ENCODE measurements around the gene RTN4RL1.

RTN4RL1 gene, protein sequence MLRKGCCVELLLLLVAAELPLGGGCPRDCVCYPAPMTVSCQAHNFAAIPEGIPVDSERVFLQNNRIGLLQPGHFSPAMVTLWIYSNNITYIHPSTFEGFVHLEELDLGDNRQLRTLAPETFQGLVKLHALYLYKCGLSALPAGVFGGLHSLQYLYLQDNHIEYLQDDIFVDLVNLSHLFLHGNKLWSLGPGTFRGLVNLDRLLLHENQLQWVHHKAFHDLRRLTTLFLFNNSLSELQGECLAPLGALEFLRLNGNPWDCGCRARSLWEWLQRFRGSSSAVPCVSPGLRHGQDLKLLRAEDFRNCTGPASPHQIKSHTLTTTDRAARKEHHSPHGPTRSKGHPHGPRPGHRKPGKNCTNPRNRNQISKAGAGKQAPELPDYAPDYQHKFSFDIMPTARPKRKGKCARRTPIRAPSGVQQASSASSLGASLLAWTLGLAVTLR

GRCh38 chr17:2025220-2025621, at the start of gene RTN4RL1:
Gene RTN4RL1, minus strand, starts transcription at chr17:2025334. Its CDS starts 469 bp downstream, at chr17:2024865.
- no peak for DNase-seq (ENCODE audit: low spot score)

DNA sequence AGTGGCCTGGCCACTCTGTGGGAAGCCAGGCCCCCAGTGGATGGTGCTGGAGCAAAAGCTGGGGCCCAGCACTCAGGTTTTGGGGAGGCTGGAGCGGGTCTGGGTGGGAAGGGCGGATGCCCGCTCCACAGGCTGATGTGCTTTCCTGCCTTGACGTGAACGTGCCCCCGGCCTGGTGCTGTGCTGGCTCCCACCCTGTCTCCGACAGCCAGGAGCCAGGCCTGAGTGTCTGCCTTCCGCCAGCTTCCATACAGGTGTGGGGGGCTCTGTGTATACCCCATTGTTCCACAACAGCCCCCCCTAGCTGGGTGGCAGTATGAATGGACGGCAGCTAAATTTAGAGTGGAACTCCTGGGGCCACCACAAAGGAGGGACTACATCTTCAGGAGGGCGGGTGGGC, 49.8 kb upstream of the RTN4RL1 start:
- no peak for DNase-seq (ENCODE audit: low spot score)

DNA sequence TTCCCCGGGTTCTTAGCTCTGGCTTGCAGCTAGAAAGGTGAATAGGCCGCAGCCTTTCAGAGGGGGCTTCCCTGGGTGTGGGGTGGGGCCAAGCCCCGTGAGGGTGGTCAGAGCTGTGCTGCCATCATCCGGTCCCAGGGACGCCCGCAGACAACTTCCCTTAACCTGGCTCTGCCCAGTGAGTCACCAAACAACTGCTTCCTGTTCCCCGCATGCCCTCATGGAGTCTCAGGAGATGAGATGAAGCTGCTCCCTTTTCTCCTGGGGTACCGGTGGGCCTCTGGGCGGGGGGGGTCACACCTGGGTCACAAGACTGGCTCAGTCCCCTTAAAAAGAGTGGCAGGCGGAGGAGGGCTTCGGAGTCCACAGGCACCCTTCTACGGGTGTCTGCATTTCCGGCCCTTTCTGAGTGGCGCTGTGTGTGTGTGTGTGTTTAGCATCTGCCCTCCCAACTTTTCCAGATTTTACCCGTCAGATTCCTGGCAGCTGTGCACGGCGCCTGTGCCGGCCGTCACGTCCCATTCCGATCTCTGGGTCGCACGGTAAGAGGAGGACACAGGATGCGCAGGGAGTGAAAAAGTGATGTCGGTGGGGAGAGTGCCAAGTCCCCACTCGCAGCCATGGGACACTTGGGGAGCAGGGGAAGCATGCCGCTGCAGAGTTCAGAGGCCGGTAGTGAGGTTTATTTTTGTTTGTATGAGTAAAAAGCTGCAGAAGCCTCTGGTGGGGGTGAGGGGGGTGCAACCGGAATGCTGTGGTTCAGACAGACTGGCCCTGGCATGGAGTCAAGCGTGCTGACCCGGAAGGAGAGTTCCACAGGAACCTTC, 46.5 kb upstream of the RTN4RL1 start:
- no peak for DNase-seq (ENCODE audit: low spot score)

GRCh38 chr17:2071024-2071385, 45.9 kb upstream of the RTN4RL1 start:
- no peak for DNase-seq (ENCODE audit: low spot score)

DNA sequence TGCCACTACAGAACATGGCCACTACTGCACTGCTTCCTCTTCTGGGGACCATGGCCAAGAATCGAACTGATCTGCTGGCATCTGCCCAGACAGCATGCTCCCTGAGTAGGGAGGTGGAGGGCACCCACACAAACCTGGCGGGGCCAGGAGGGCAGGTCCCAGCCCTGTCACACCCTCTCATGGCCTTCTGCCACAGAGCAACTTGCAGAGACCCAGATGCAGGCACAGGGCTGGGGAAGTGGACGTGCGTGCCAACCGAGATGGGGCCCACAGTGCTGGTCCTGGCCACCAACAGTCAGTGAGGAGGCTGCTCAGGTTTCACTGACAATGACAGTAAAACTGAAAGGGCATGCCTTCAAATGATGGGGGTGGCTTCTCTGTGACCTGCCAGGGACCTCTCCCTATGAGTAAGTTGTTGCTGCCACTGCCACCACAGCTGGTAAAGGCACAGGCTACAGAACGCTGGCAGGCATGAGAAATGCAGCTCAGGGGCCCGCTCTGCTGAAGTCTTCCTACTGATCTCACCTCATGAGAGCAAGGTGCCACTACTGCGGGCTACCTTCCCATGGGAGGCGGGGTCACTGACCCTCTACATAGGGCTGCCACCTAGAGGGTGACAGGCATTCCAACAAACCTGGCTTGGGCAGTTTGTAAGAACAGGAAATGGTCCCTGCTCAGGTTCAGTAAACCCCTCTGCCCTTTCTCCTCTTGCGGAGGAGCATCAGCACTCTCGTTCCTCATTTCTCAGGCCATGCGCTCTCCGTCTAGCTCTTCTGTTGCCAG, 45.3 kb upstream of the RTN4RL1 start:
- DNase-seq (ENCODE audit: low spot score) = no peak

DNA sequence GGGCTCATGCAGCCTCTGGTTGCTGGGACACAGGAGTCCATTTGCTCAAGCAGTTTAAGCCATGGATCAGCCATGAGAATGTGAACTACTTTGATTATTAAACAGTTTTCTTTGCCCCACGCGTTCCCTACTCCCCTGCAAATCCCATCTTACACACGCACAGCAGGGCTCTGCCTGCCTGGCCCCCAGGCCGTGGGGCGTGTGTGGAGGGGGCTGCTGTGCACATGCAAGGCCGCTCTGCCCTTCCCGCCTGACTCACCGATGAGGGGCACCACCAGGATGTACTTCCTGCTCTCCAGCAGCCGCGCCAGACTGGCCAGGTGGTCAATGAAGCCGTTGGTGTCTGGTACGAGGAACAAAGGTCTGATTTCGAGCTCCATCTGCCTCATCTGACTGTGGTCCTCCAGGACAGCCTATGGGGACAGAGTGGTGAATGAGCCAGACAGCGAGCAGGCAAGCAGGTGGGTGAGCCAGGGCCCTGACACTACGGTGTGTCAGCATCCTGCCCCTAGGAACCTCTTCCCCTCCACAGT, 43.5 kb upstream of the RTN4RL1 start:
- no peak for DNase-seq (ENCODE audit: low spot score)

GRCh38 chr17:2068031-2068518, 42.9 kb upstream of the RTN4RL1 start:
- no peak for DNase-seq (ENCODE audit: low spot score)

DNA sequence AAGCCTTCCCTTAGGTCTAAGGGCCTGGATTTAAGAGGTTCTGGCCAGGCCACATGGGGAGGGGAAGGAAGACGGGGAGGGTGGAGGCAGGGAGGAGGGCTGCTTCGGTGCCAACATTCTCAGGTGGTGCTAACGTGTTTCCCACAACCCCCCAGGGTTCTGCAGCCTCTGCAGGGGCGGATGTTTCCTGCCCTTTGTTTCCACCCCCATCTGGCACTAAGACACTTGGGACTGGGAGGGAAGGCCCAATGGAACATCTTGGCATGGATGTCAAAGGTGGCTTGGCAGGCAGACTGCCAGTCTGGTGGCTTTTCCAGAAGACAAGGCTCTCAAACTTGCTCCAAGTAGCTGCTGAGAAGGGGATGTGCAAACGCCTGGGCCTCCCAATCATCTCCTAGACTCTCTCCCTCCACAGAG, 42.5 kb upstream of the RTN4RL1 start:
- DNase-seq (ENCODE audit: low spot score) = no peak

DNA sequence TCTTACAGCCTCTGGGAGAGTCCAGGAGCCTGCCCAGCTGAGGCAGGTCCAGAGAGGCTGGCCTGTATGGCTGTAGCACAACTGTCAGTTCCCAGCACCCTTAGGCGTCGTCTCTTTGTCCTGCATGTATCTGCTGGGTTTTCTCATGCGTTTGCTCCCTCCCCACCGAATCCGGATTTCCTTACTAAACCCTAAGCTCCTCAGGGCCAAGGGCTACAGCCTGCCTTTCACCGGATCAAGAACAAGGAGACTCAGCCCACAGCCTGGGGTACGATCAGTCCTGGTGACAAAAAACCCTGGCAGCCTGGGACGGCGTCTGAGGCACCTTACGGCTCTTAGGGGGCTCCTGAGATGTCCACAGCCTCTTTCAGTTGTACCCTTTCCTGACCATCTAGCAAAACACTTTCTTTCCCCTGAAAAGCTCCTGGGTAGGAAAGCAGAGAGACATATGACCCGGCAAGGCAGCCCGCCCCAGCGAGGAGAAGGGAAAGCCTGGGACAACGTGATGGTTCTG, 42.0 kb upstream of the RTN4RL1 start:
- DNase-seq (ENCODE audit: low spot score) = no peak

- no peak for DNase-seq (ENCODE audit: low spot score)
These were observed 40.8 kb upstream of the RTN4RL1 start for GRCh38 chr17:2065949-2066400.

GRCh38 chr17:2064980-2065785, 40.0 kb upstream of the RTN4RL1 start:
- DNase-seq (ENCODE audit: low spot score) = no peak

- no peak for DNase-seq (ENCODE audit: low spot score)
These were observed 39.4 kb upstream of the RTN4RL1 start for GRCh38 chr17:2064520-2064971.

- DNase-seq (ENCODE audit: low spot score) = no peak
These were observed 39.0 kb upstream of the RTN4RL1 start for GRCh38 chr17:2064147-2064489.

GRCh38 chr17:2063261-2064146, 38.4 kb upstream of the RTN4RL1 start:
- DNase-seq (ENCODE audit: low spot score) = no peak

DNA sequence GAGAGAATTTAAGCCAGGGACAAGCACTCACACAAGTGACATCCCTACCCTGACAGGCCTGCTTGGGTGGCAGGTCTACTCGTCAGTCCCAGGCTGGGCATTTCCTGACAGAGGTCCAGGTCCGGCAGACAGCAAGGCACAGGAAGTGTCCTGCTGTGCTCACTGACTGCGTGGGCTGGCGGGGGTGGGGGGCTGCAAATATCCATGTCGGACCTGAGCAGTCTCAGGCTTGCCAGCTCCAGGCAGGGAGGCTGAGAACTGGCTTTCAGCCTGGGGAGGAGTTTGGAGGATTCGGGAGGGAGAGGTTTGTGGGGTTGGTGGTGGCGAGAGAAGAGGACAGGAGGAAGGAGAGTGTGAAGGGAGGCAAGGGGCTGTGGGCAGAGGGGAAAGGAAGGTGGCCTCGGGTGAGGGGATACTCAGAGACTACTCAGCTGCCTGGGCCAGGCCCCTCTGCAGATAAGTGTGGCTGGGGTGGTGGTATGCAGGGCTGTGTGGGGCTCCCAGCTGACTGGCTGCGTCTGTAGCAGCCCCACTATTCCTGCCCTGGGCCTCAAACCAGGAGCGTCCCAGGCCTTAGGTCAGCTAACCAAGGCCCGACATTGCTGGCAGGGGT, 37.5 kb upstream of the RTN4RL1 start:
- DNase-seq (ENCODE audit: low spot score) = no peak

GRCh38 chr17:2061441-2061958, 36.4 kb upstream of the RTN4RL1 start:
- no peak for DNase-seq (ENCODE audit: low spot score)

DNA sequence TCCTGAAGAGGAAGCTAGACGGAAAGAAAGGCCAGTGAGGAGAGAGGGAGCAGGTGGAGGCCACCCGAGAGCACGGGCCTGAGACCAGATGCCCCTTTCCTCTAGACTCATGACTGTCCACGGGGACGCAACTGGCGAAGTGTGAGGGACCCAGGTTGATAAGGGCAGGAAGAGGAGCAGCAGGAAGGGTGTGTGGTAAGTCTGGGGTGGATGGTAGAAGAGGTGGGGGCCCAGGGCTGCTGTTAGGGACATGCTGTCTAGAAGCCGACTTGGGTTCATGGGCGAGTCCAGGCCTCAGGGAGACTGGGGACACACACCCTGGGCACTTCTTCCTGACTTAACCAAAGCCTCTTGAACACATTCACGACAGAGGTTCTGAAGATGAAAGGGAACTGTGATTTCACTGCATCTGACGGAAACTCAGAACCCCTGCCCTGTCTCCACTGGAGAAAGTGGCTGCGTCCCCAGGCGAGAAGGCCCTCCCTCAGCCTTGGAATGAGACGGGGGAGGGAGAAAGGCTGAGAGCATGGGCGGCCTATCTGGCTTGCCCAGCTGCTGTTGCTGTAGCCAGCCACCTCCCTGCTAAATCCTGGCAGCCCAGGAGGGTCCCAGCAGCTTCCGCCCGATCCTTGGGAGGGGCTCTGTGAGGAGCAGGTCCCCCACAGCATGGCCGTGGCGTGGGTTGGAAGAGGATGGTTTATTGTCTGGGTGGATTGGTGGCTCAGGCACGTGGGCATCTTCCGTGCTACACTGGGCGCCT, 35.7 kb upstream of the RTN4RL1 start:
- no peak for DNase-seq (ENCODE audit: low spot score)

- no peak for DNase-seq (ENCODE audit: low spot score)
These were observed 35.2 kb upstream of the RTN4RL1 start for GRCh38 chr17:2060385-2060658.
